GM19193 (cell line): ENCODE results near the gene ITPRIP.

Experiments
- POLR2A ChIP-seq: IDR thresholded peaks from 4 replicates; pipeline ENCODE4 v1.6.1; 2011; ENCODE audit not compliant: insufficient read depth, insufficient read length; ENCODE audit errors: extremely low read depth

The ITPRIP gene

GRCh38 chr10:104333728-104334373 is 4.4 kb downstream of the ITPRIP start:
- TF ChIP-seq POLR2A, result no peak

GRCh38 chr10:104333032-104333727 is 5.1 kb downstream of the ITPRIP start:
- no peak for TF ChIP-seq POLR2A

- TF ChIP-seq POLR2A, result no peak
These were observed 5.8 kb downstream of the ITPRIP start for GRCh38 chr10:104332243-104333031.

GRCh38 chr10:104331208-104331838 is 6.9 kb downstream of the ITPRIP start:
- TF ChIP-seq POLR2A, result no peak

- no peak for TF ChIP-seq POLR2A
These were observed 7.8 kb downstream of the ITPRIP start for GRCh38 chr10:104330168-104331110.

- no peak for TF ChIP-seq POLR2A
These were observed 8.5 kb downstream of the ITPRIP start for GRCh38 chr10:104329735-104330134.

GRCh38 chr10:104328896-104329710 is 9.2 kb downstream of the ITPRIP start:
- TF ChIP-seq POLR2A, result no peak

GRCh38 chr10:104328646-104328895 is 9.7 kb downstream of the ITPRIP start:
- no peak for TF ChIP-seq POLR2A

GRCh38 chr10:104327745-104328645 is 10.3 kb downstream of the ITPRIP start:
- TF ChIP-seq POLR2A, result no peak

- TF ChIP-seq POLR2A, result no peak
These were observed 11.2 kb downstream of the ITPRIP start for GRCh38 chr10:104326991-104327610.

GRCh38 chr10:104325436-104326435 is 12.5 kb downstream of the ITPRIP start:
- TF ChIP-seq POLR2A, result no peak
